Peyer's patch (tissue), 4 donors: ENCODE data around the gene NELL1.

ENCODE experiments used
- POLR2A ChIP-seq, 2 donors: fragments of 450-650 bp; IDR thresholded peaks; one replicate each; pipeline ENCODE4 v1.5.1; 2017; ENCODE audit warnings: antibody characterized with exemption in 2 of 2, mild to moderate bottlenecking in 2 of 2, moderate library complexity in 2 of 2
- TF ChIP-seq, protein P1 (sequence below), 6 experiments: fragments of 450-650 bp in 4 of 6; fragments of 200-600 bp in 2 of 6; sonication (generic) in 1 of 6; IDR thresholded peaks; one replicate each; pipeline ENCODE4 v1.5.1; 2017 to 2019; ENCODE audit warnings: antibody characterized with exemption in 6 of 6, mild to moderate bottlenecking in 3 of 6, moderate library complexity in 1 of 6

DNA sequence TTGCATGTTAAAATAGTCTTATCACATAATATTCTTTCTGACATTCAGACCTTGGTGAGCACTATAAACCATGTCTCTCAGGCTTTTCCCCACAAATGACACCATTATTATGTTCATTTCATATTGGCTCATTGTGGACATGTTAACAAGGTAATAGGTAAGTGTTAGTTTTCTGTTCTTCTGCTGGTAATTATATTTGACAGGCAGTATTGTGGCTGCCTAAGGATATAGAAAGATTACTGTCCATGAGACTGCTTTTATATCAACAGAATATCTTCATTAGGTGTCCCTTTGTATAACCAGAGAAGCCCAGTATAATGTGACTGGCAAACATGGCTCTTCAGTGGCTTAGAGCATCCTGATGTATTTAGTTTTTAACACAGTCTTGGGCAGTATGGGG is 590.7 kb downstream of the NELL1 start:
- TF ChIP-seq, protein P1, sequence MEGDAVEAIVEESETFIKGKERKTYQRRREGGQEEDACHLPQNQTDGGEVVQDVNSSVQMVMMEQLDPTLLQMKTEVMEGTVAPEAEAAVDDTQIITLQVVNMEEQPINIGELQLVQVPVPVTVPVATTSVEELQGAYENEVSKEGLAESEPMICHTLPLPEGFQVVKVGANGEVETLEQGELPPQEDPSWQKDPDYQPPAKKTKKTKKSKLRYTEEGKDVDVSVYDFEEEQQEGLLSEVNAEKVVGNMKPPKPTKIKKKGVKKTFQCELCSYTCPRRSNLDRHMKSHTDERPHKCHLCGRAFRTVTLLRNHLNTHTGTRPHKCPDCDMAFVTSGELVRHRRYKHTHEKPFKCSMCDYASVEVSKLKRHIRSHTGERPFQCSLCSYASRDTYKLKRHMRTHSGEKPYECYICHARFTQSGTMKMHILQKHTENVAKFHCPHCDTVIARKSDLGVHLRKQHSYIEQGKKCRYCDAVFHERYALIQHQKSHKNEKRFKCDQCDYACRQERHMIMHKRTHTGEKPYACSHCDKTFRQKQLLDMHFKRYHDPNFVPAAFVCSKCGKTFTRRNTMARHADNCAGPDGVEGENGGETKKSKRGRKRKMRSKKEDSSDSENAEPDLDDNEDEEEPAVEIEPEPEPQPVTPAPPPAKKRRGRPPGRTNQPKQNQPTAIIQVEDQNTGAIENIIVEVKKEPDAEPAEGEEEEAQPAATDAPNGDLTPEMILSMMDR (IDR thresholded peaks at IDR 0.05) = no peak
- TF ChIP-seq POLR2A (IDR thresholded peaks at IDR 0.05) = no peak
